Body of pancreas (tissue), 4 donors: Measurements from ENCODE around the gene NKD1. TPM values are rescaled to one million over a fixed set of nuclear protein-coding genes. Genes with fewer than 3 reads are reported as not detected.

ENCODE experiments used
- ATAC-seq: fragments of 150-250 bp; one replicate; pipeline ENCODE4 v1.9.1; 2016
- DNase-seq, 4 donors: peaks; one replicate each; pipeline ENCODE4 v3.0.0-alpha.2; 2019
- H3K27ac ChIP-seq, 4 donors: fragments of 200-600 bp; sonication (generic); 1 replicate in 3 of 4; 2 replicates in 1 of 4; pipeline versions ENCODE4 v1.5.1 to v1.6.1; 2016 to 2019; ENCODE audit warnings: mild to moderate bottlenecking in 1 of 4, mixed read lengths in 1 of 4, moderate library complexity in 1 of 4
- H3K27me3 ChIP-seq, 2 donors: fragments of 200-600 bp; sonication (generic); one replicate each; pipeline ENCODE4 v1.6.0; 2016; ENCODE audit warnings: mild to moderate bottlenecking in 1 of 2
- H3K36me3 ChIP-seq, 2 donors: fragments of 200-600 bp; sonication (generic); replicated peaks in 1 of 2; 2 replicates each; pipeline ENCODE4 v1.5.1; 2016; ENCODE audit warnings: low read depth in 2 of 2; ENCODE audit not compliant: insufficient read depth in 1 of 2
- H3K4me1 ChIP-seq: fragments of 200-600 bp; sonication (generic); one replicate; pipeline ENCODE4 v1.6.0; 2016
- H3K4me3 ChIP-seq, 2 donors: fragments of 200-600 bp; sonication (generic); 1 replicate in 1 of 2; 2 replicates in 1 of 2; pipeline ENCODE4 v1.5.1; 2016 to 2019
- H3K9me3 ChIP-seq, 3 donors: fragments of 200-600 bp; sonication (generic); 1 replicate in 2 of 3; 2 replicates in 1 of 3; pipeline ENCODE4 v1.5.1; 2016
- CTCF ChIP-seq, 7 experiments: fragments of 450-650 bp in 4 of 7; fragments of 200-600 bp in 3 of 7; sonication (generic) in 3 of 7; IDR thresholded peaks; one replicate each; pipeline ENCODE4 v1.5.1; 2016 to 2019; ENCODE audit warnings: antibody characterized with exemption in 7 of 7
- POLR2A ChIP-seq, 3 donors: fragments of 450-650 bp; IDR thresholded peaks; one replicate each; pipeline ENCODE4 v1.6.1; 2016; ENCODE audit warnings: antibody characterized with exemption in 3 of 3, mild to moderate bottlenecking in 2 of 3
- WGBS, 2 donors: methylation state at CpG; one replicate each; pipeline ENCODE4 v1.1.5; 2017; 5-methylcytosine and 5-hydroxymethylcytosine counted together
- intact Hi-C: fragments of 100-400 bp; cut with DNase I; formaldehyde crosslinking; loops from one replicate; pipeline ENCODE4 v1.15.1; 2023
- total RNA-seq, 2 donors: library from RNA; depleted of rRNA; stranded (reverse); fragments of >200 nt; gene quantifications; one replicate each; pipeline ENCODE4 v1.1.0, GENCODE V29; 2016

The NKD1 gene
- total RNA-seq, 2 donors from 2014 or later: 2.0 to 4.9 TPM

GRCh38 chr16:50655558-50656055, 107.4 kb downstream of the NKD1 start:
- Histone ChIP-seq H3K4me3 (no peak overlapping the region), H3K27me3 (no peaks in the 10 kb centered on the region), H3K27ac (peak overlapping the region in 3 of 4 donors; percentile 57 to 82 (median 78)), H3K4me1 (peaks cover 54% of the 10 kb centered on the region), H3K9me3 (no peaks in the 10 kb centered on the region), H3K36me3 (no peaks in the 10 kb centered on the region)
- TF ChIP-seq POLR2A (IDR thresholded peaks at IDR 0.05) (no peak), CTCF (IDR thresholded peaks at IDR 0.05) (no peak)
- no peak for ATAC-seq
- peak; percentile 49 to 70 (median 65) for DNase-seq
- 63 to 95% methylated on average over 3 of the region's 3 CpGs for WGBS, 2 donors
- intact Hi-C loops: no loop called here

- WGBS, 2 donors: 39 to 42% methylated on average over 5 of the region's 5 CpGs
- H3K9me3 ChIP-seq: no peaks in the 10 kb centered on the region
- DNase-seq: peak; percentile 86 to 94 (median 90)
- no peaks in the 10 kb centered on the region for H3K27me3 ChIP-seq
- no peak overlapping the region for H3K4me3 ChIP-seq
- intact Hi-C loops: no loop called here
- TF ChIP-seq CTCF (IDR thresholded peaks at IDR 0.05) (no peak), POLR2A (IDR thresholded peaks at IDR 0.05) (peak in 1 of 3 donors; percentile 31)
- no peaks in the 10 kb centered on the region for H3K36me3 ChIP-seq
- H3K4me1 ChIP-seq: peaks cover 54% of the 10 kb centered on the region
- ATAC-seq: peak; percentile 85
- H3K27ac ChIP-seq: peak overlapping the region; percentile 56 to 82 (median 68)
Observed at GRCh38 chr16:50657241-50657640, 109.0 kb downstream of the NKD1 start.

- peaks cover 40% of the 10 kb centered on the region for H3K4me1 ChIP-seq
- no peak overlapping the region for H3K4me3 ChIP-seq
- no peaks in the 10 kb centered on the region for H3K9me3 ChIP-seq
- intact Hi-C loops: loop anchor here (10.0 kb wide), 1 partner anchor 415 kb away; no protein-coding TSS in a partner anchor
- H3K27me3 ChIP-seq: no peaks in the 10 kb centered on the region
- no peak overlapping the region for H3K27ac ChIP-seq
- 88 to 89% methylated on average over 5 of the region's 5 CpGs for WGBS, 2 donors
- DNase-seq (no peak), ATAC-seq (no peak)
- H3K36me3 ChIP-seq: no peaks in the 10 kb centered on the region
- no peak for TF ChIP-seq POLR2A (IDR thresholded peaks at IDR 0.05)
- TF ChIP-seq CTCF (IDR thresholded peaks at IDR 0.05): no peak
Observed at GRCh38 chr16:50659806-50660205, 111.6 kb downstream of the NKD1 start.

- Histone ChIP-seq H3K27ac (no peak overlapping the region), H3K27me3 (no peaks in the 10 kb centered on the region), H3K9me3 (peaks cover 0 to 2% (median 0%) of the 10 kb centered on the region in 3 donors), H3K4me1 (peaks cover 27% of the 10 kb centered on the region), H3K4me3 (no peak overlapping the region), H3K36me3 (no peaks in the 10 kb centered on the region)
- TF ChIP-seq CTCF (IDR thresholded peaks at IDR 0.05) (no peak), POLR2A (IDR thresholded peaks at IDR 0.05) (no peak)
- 63 to 72% methylated on average over 9 to 10 of the region's 10 CpGs for WGBS, 2 donors
- ATAC-seq (no peak), DNase-seq (peak in 2 of 4 donors; percentile 28 to 49)
- intact Hi-C loops: loop anchor here (10.0 kb wide), 1 partner anchor 418 kb away; no protein-coding TSS in a partner anchor
Observed at GRCh38 chr16:50662306-50662940, 114.2 kb downstream of the NKD1 start.
